Osteoblast (primary cell): Measurements from ENCODE around the gene ESR1. TPM values are rescaled to one million over a fixed set of nuclear protein-coding genes. Genes with fewer than 3 reads are reported as not detected.
"Not testable (repeated sequence)": the region's sequence is repeated elsewhere in the genome, so short reads cannot be mapped to it uniquely, and the experiment has no call there.

Experiments used
- DNase-seq: peaks from one replicate; pipeline ENCODE4 v3.0.0; 2011; ENCODE audit warnings: low spot score, mixed read lengths; ENCODE audit not compliant: insufficient read length; ENCODE audit errors: missing footprints
- H2AFZ ChIP-seq: 2 replicates; pipeline ENCODE4 v1.6.0; 2011; ENCODE audit warnings: mild to moderate bottlenecking, low read length
- H3K27ac ChIP-seq: 2 replicates; pipeline ENCODE4 v1.5.1; 2011; ENCODE audit warnings: mild to moderate bottlenecking, low read depth, low read length, moderate library complexity
- H3K27me3 ChIP-seq: 2 replicates; pipeline ENCODE4 v1.6.0; 2012; ENCODE audit warnings: mild to moderate bottlenecking, control low read depth, inconsistent platforms, low read length, moderate library complexity; ENCODE audit not compliant: insufficient read depth
- H3K36me3 ChIP-seq: 2 replicates; pipeline ENCODE4 v1.5.1; 2011; ENCODE audit warnings: mild to moderate bottlenecking, low read length, control low read depth, moderate library complexity; ENCODE audit not compliant: insufficient read depth
- H3K4me1 ChIP-seq: 2 replicates; pipeline ENCODE4 v1.5.1; 2011; ENCODE audit warnings: mild to moderate bottlenecking, low read length, control low read depth, moderate library complexity; ENCODE audit not compliant: insufficient read depth
- H3K4me2 ChIP-seq: 2 replicates; pipeline ENCODE4 v1.6.0; 2011; ENCODE audit warnings: mild to moderate bottlenecking, low read length; ENCODE audit not compliant: insufficient read depth
- H3K4me3 ChIP-seq: fragments of 200-600 bp; sonication (generic); 3 replicates; pipeline ENCODE4 v1.5.1; 2012; ENCODE audit warnings: mild to moderate bottlenecking, low read length, inconsistent platforms; ENCODE audit not compliant: insufficient read depth
- H3K79me2 ChIP-seq: 2 replicates; pipeline ENCODE4 v1.6.0; 2012; ENCODE audit warnings: mild to moderate bottlenecking, low read length, control low read depth, inconsistent platforms; ENCODE audit not compliant: insufficient read depth
- H3K9me3 ChIP-seq: 2 replicates; pipeline ENCODE4 v1.5.1; 2011; ENCODE audit warnings: low read depth, low read length, control low read depth
- H4K20me1 ChIP-seq: 2 replicates; pipeline ENCODE4 v1.6.0; 2012; ENCODE audit warnings: mild to moderate bottlenecking, low read length, control low read depth; ENCODE audit not compliant: insufficient read depth
- total RNA-seq: library from RNA; depleted of rRNA; stranded (reverse); fragments of >200 nt; gene quantifications from 2 replicates; pipeline ENCODE4 v1.2.3, GENCODE V29; 2012
- TF ChIP-seq, protein P1 (sequence below): IDR thresholded peaks from 2 replicates; pipeline ENCODE4 v1.5.1; 2011; ENCODE audit warnings: mild to moderate bottlenecking, low read depth, low read length, moderate library complexity; ENCODE audit errors: extremely low read depth

The ESR1 gene
- total RNA-seq, 1 donor, result 3.3 TPM

DNA sequence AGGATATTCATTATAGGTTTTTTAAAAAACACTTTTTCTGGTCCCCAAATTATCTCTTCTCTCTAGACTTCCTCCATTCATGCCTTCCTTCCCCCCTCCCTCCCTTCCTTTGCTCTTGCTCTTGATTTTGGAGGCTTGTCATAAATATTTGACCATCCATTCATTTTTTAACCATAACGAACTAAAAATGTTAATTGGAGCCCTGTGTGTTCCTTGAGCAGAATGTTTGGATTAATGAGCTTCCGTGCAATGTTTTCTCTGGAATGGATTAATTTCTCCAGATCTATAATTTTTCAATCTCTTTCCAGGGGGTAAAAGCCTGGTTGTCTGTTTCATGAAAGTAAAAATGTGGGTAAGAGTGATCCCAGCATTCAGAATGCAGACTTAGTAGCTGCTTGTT lies 155.5 kb downstream of the ESR1 start:
- no peaks in the 10 kb centered on the region for H4K20me1 ChIP-seq
- H3K4me1 ChIP-seq, result peaks cover 26% of the 10 kb centered on the region
- no peak overlapping the region for H3K27ac ChIP-seq
- no peak for DNase-seq
- no peaks in the 10 kb centered on the region for H3K36me3 ChIP-seq
- no peaks in the 10 kb centered on the region for H3K27me3 ChIP-seq
- peak overlapping the region; percentile 36 for H3K4me2 ChIP-seq
- no peak overlapping the region for H2AFZ ChIP-seq
- H3K4me3 ChIP-seq, result no peak overlapping the region
- no peaks in the 10 kb centered on the region for H3K9me3 ChIP-seq
- no peaks in the 10 kb centered on the region for H3K79me2 ChIP-seq
- TF ChIP-seq, protein P1, sequence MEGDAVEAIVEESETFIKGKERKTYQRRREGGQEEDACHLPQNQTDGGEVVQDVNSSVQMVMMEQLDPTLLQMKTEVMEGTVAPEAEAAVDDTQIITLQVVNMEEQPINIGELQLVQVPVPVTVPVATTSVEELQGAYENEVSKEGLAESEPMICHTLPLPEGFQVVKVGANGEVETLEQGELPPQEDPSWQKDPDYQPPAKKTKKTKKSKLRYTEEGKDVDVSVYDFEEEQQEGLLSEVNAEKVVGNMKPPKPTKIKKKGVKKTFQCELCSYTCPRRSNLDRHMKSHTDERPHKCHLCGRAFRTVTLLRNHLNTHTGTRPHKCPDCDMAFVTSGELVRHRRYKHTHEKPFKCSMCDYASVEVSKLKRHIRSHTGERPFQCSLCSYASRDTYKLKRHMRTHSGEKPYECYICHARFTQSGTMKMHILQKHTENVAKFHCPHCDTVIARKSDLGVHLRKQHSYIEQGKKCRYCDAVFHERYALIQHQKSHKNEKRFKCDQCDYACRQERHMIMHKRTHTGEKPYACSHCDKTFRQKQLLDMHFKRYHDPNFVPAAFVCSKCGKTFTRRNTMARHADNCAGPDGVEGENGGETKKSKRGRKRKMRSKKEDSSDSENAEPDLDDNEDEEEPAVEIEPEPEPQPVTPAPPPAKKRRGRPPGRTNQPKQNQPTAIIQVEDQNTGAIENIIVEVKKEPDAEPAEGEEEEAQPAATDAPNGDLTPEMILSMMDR, result no peak

DNA sequence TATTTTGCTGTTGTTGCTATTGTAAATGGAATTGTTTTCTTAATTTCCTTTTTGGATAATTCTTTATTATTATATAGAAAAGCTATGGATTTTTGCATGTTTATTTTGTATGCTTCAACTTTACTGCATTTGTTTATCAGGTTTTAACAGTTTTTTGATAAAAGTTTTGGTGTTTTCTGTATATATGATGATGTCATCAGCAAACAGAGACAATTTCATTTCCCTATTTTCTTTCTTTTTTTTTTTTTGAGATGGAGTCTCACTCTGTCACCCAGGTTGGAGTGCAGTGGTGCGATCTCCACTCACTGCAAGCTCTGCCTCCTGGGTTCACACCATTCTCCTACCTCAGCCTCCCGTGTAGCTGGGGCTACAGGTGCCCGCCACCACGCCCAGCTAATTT lies 156.9 kb downstream of the ESR1 start:
- not testable (repeated sequence) for H3K27me3 ChIP-seq, DNase-seq, H3K27ac ChIP-seq, H3K79me2 ChIP-seq, H3K4me3 ChIP-seq, H2AFZ ChIP-seq, H4K20me1 ChIP-seq, H3K9me3 ChIP-seq, H3K4me2 ChIP-seq, H3K36me3 ChIP-seq
- H3K4me1 ChIP-seq, result peaks cover 15% of the 10 kb centered on the region

DNA sequence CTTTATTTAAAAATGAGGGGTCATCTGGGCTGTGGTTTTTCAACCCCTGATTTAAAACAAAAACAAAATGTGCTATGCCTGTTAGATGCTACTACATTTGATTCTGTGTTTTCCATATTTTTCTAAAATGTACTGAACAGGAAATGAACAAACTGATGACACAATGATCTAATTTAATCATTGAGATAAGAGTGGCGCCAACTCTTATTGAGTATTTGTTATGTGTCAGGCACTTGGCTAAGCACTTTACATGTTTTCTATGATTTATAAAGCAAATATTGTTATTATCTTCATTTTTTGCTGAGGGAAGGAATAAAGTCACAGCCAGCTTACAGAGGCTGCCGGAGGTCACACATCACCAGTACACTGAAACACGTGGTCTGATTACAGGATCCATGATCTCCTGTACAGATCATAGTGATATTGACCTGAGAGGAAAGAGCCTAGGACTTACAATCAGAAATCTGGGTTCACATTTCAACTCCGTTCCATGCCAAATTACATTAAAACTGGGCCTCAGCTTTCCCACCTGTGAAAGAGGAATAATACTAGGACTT lies 166.7 kb downstream of the ESR1 start:
- Histone ChIP-seq H3K79me2 (no peaks in the 10 kb centered on the region), H3K36me3 (no peaks in the 10 kb centered on the region), H3K27me3 (no peaks in the 10 kb centered on the region), H3K4me1 (peaks cover 3% of the 10 kb centered on the region), H4K20me1 (no peaks in the 10 kb centered on the region), H3K4me3 (no peak overlapping the region), H3K4me2 (no peak overlapping the region), H2AFZ (no peak overlapping the region), H3K27ac (no peak overlapping the region), H3K9me3 (no peaks in the 10 kb centered on the region)
- TF ChIP-seq, protein P1, result no peak
- no peak for DNase-seq

DNA sequence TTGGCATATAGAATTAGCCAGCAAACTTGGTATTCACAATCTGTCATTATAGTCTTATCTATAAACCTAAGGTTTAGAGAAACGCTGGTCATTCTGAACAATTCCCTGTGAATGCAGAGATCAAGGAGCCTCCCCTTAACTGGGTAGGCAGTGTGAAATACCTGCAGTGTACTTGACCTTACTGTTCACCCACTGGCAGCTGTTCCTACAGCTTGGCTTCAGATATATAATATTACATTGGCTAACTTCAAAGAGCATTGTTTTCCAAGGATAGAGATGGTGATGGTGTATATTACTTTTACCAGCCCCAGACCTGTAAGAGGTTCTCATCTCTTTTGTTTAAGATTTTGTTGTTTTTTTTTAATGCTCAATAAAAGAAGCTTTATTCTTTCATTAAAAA lies 168.3 kb downstream of the ESR1 start:
- TF ChIP-seq, protein P1, result no peak
- H3K79me2 ChIP-seq, result no peaks in the 10 kb centered on the region
- no peak overlapping the region for H3K4me3 ChIP-seq
- H3K27ac ChIP-seq, result no peak overlapping the region
- H3K4me2 ChIP-seq, result no peak overlapping the region
- no peaks in the 10 kb centered on the region for H4K20me1 ChIP-seq
- DNase-seq, result no peak
- no peak overlapping the region for H2AFZ ChIP-seq
- H3K9me3 ChIP-seq, result no peaks in the 10 kb centered on the region
- H3K4me1 ChIP-seq, result peaks cover 3% of the 10 kb centered on the region
- H3K27me3 ChIP-seq, result no peaks in the 10 kb centered on the region
- H3K36me3 ChIP-seq, result no peaks in the 10 kb centered on the region

DNA sequence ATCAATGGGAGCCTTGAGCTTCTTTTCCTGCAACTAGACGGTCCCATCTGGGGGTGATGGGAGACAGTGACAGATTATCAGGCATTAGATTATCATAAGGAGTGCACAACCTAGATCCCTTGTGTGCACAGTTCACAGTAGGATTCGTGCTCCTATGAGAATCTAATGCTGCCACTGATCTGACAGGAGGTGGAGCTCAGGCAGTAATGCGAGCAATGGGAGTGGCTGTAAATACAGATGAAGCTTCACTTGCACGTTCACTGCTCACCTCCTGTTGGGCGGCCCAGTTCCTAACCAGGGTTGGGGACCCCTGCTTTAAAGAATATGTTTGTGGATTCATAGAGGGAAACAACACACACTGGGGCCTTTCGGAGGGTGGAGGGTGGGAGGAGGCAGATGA lies 180.7 kb downstream of the ESR1 start:
- not testable (repeated sequence) for H2AFZ ChIP-seq

More for the DNA sequence above, 180.7 kb downstream of the ESR1 start:
- not testable (repeated sequence) for H3K9me3 ChIP-seq, H3K27ac ChIP-seq, H3K79me2 ChIP-seq, H4K20me1 ChIP-seq, H3K4me2 ChIP-seq, H3K27me3 ChIP-seq, DNase-seq, H3K36me3 ChIP-seq, H3K4me3 ChIP-seq, H3K4me1 ChIP-seq
